Measurements from ENCODE around the gene NANOS2. TPM values are rescaled to one million over a fixed set of nuclear protein-coding genes. Genes with fewer than 3 reads are reported as not detected.

The NANOS2 gene
- total and polyA plus RNA-seq, 9 of the 15 experiments (the other 6 are each of a cell fraction or from before 2014, with no cell fraction given) = not detected

- TF ChIP-seq PKNOX1 (IDR thresholded peaks at IDR 0.05) (peak; percentile 52), ZFP1 (CRISPR knock-in tag; IDR thresholded peaks at IDR 0.05) (no peak), TFAP4 (CRISPR knock-in tag; IDR thresholded peaks at IDR 0.05; ENCODE audit: borderline replicate concordance) (peak; percentile 61; the same call in 1 of the 2 replicates), CBX5 (IDR thresholded peaks at IDR 0.05; ENCODE audit: borderline replicate concordance, low read depth) (no peak), E2F6 (IDR thresholded peaks at IDR 0.05; ENCODE audit: borderline replicate concordance in 1 of 2, extremely low read depth in 1 of 2, insufficient read depth in 1 of 2, insufficient read length in 1 of 2, low read depth in 1 of 2, low read length in 1 of 2, poor library complexity in 1 of 2, severe bottlenecking in 1 of 2) (peak; percentile 11 to 74), GABPB1 (CRISPR knock-in tag; IDR thresholded peaks at IDR 0.05) (0 out of 2 replicates have a peak, but pooled peaks have one; percentile 26), ZNF436 (CRISPR knock-in tag; IDR thresholded peaks at IDR 0.05) (no peak), CCAR2 (IDR thresholded peaks at IDR 0.05; ENCODE audit: low read depth, low read length) (no peak), KDM4B (IDR thresholded peaks at IDR 0.05; ENCODE audit: borderline replicate concordance in 2 of 2, low read depth in 1 of 2) (peak in 1 of 2 experiments; percentile 33; a peak in 1 of 4 replicates), GABPA (tag; conservative IDR thresholded peaks at IDR 0.05; ENCODE audit: low read depth) (peak; percentile 22; the same call in 1 of the 2 replicates), HMG20A (CRISPR knock-in tag; conservative IDR thresholded peaks at IDR 0.05) (no peak), NBN (IDR thresholded peaks at IDR 0.05; ENCODE audit: low read depth) (peak; percentile 66; the same call in 1 of the 2 replicates), ARNT (IDR thresholded peaks at IDR 0.05) (peak; percentile 66 to 69; a peak in 1 of 4 replicates), THAP12 (CRISPR knock-in tag; IDR thresholded peaks at IDR 0.05) (no peak), CBX3 (IDR thresholded peaks at IDR 0.05; ENCODE audit: borderline replicate concordance in 1 of 2, low read length in 2 of 2) (no peak), CEBPB (tag; IDR thresholded peaks at IDR 0.05) (no peak), ZNF274 (IDR thresholded peaks at IDR 0.05; ENCODE audit: borderline replicate concordance, low read depth, low read length) (no peak), SAFB (IDR thresholded peaks at IDR 0.05; ENCODE audit: borderline replicate concordance, low read depth, low read length) (no peak)
Observed at GRCh38 chr19:45876411-45877197, 38.0 kb downstream of the NANOS2 start (continued).

All from K562 (cell line).